CD8-positive, alpha-beta memory T cell (primary cell): ENCODE data around the gene SRGN. TPM values are rescaled to one million over a fixed set of nuclear protein-coding genes. Genes with fewer than 3 reads are reported as not detected.
A peak's percentile ranks its signal among the peaks of the same experiment; 100 is the strongest.

ENCODE experiments used
- CTCF ChIA-PET: fragments of 350-600 bp; sonication (Branson Sonifier 250); formaldehyde crosslinking; loops from one replicate; lab custom pipeline; 2021; ENCODE audit warnings: antibody characterized with exemption; lab: Charles Lee
- POLR2A ChIA-PET: fragments of 350-600 bp; sonication (Branson Sonifier 250); formaldehyde crosslinking; loops from one replicate; lab custom pipeline; 2021; ENCODE audit warnings: antibody characterized with exemption; lab: Charles Lee
- DNase-seq, 5 donors: peaks; one replicate each; pipeline versions ENCODE4 v3.0.0 to v3.0.0-alpha.2; 2020 to 2022; ENCODE audit warnings: mixed read lengths in 1 of 5
- H3K27ac ChIP-seq: one replicate; pipeline ENCODE4 v1.7.0; 2013; ENCODE audit warnings: low read depth, mild to moderate bottlenecking, low read length, moderate library complexity
- H3K27me3 ChIP-seq: 2 replicates; pipeline ENCODE4 v1.7.0; 2013; ENCODE audit warnings: low read length, mild to moderate bottlenecking; ENCODE audit not compliant: insufficient read depth, poor library complexity, severe bottlenecking
- H3K36me3 ChIP-seq: 2 replicates; pipeline ENCODE4 v1.7.0; 2013; ENCODE audit warnings: mild to moderate bottlenecking, low read length, moderate library complexity; ENCODE audit not compliant: insufficient read depth
- H3K4me1 ChIP-seq: 2 replicates; pipeline ENCODE4 v1.7.0; 2013; ENCODE audit warnings: mild to moderate bottlenecking, low read length, moderate library complexity; ENCODE audit not compliant: insufficient read depth
- H3K4me3 ChIP-seq: 2 replicates; pipeline ENCODE4 v1.7.0; 2013; ENCODE audit warnings: mild to moderate bottlenecking, low read length
- H3K9me3 ChIP-seq: 2 replicates; pipeline ENCODE4 v1.7.0; 2013; ENCODE audit warnings: mild to moderate bottlenecking, low read length
- H3K27ac Mint-ChIP-seq, 8 donors: one replicate each; pipeline ENCODE4 v1.8.0; 2020 to 2021; ENCODE audit warnings: mixed read lengths in 8 of 8, mild to moderate bottlenecking in 6 of 8, inconsistent platforms in 3 of 8, moderate library complexity in 3 of 8
- H3K27me3 Mint-ChIP-seq, 2 donors: one replicate each; pipeline ENCODE4 v1.8.0; 2020 to 2021; ENCODE audit warnings: mixed read lengths in 2 of 2, mild to moderate bottlenecking in 1 of 2, moderate library complexity in 1 of 2
- H3K36me3 Mint-ChIP-seq, 3 donors: one replicate each; pipeline ENCODE4 v1.8.0; 2020 to 2021; ENCODE audit warnings: mixed read lengths in 3 of 3, inconsistent platforms in 1 of 3, mild to moderate bottlenecking in 1 of 3
- H3K4me1 Mint-ChIP-seq, 3 donors: one replicate each; pipeline ENCODE4 v1.8.0; 2020 to 2021; ENCODE audit warnings: mixed read lengths in 3 of 3, inconsistent platforms in 1 of 3, mild to moderate bottlenecking in 1 of 3
- H3K4me3 Mint-ChIP-seq, 7 donors: one replicate each; pipeline ENCODE4 v1.8.0; 2020 to 2021; ENCODE audit warnings: mixed read lengths in 7 of 7, mild to moderate bottlenecking in 6 of 7, moderate library complexity in 4 of 7, inconsistent platforms in 2 of 7
- H3K9me3 Mint-ChIP-seq, 5 donors: one replicate each; pipeline ENCODE4 v1.8.0; 2020 to 2022; ENCODE audit warnings: mixed read lengths in 5 of 5, mild to moderate bottlenecking in 3 of 5, moderate library complexity in 2 of 5, inconsistent platforms in 1 of 5
- polyA plus RNA-seq: library from polyadenylated mRNA; unstranded; fragments of 300-500 nt; fragmentation: Illumina TruSeq; gene quantifications from one replicate; pipeline ENCODE4 v1.2.3, GENCODE V29; 2021
- total RNA-seq, 2 experiments: library from RNA; stranded (reverse); gene quantifications; one replicate each; pipeline ENCODE4 v1.2.3, GENCODE V29; 2021

SRGN gene
- total and polyA plus RNA-seq, 3 experiments from 2014 or later, result 274 to 662 (median 659) TPM

- H3K27ac ChIP-seq, result no peak overlapping the region
- H3K27me3 Mint-ChIP-seq, result no peaks in the 10 kb centered on the region
- H3K27ac Mint-ChIP-seq, result peak overlapping the region in 6 of 8 donors; percentile 38 to 88 (median 72)
- no peak overlapping the region for H3K4me3 ChIP-seq
- peaks cover 37 to 44% (median 41%) of the 10 kb centered on the region in 3 donors for H3K4me1 Mint-ChIP-seq
- DNase-seq, result peak in 1 of 5 donors; percentile 30
- POLR2A ChIA-PET, result interaction anchor here (1.6 kb wide), 1 partner anchor 10 kb away, joined by 6 read pairs; no protein-coding TSS in a partner anchor
- H3K27me3 ChIP-seq, result no peaks in the 10 kb centered on the region
- H3K9me3 Mint-ChIP-seq, result no peaks in the 10 kb centered on the region
- peaks cover 24% of the 10 kb centered on the region for H3K4me1 ChIP-seq
- H3K9me3 ChIP-seq, result no peaks in the 10 kb centered on the region
- no peaks in the 10 kb centered on the region for H3K36me3 Mint-ChIP-seq
- H3K36me3 ChIP-seq, result no peaks in the 10 kb centered on the region
- H3K4me3 Mint-ChIP-seq, result peak overlapping the region in 5 of 7 donors; percentile 34 to 78 (median 51)
- CTCF ChIA-PET, result interaction anchor here (1.4 kb wide), 1 partner anchor 32 kb away, joined by 5 read pairs; the partner anchor contains the start of gene SRGN
These were observed 32.7 kb upstream of the SRGN start for GRCh38 chr10:69055241-69055640.

- Histone ChIP-seq H3K27me3 (no peaks in the 10 kb centered on the region), H3K36me3 (no peaks in the 10 kb centered on the region), H3K4me3 (no peak overlapping the region), H3K27ac (no peak overlapping the region), H3K4me1 (peaks cover 26% of the 10 kb centered on the region), H3K9me3 (no peaks in the 10 kb centered on the region)
- no peaks in the 10 kb centered on the region for H3K27me3 Mint-ChIP-seq
- POLR2A ChIA-PET, result no interaction called here
- no peaks in the 10 kb centered on the region for H3K36me3 Mint-ChIP-seq
- CTCF ChIA-PET, result interaction anchor here (1.3 to 1.4 kb wide), 3 partner anchors 10 to 50 kb away, joined by 3 to 5 read pairs (median 3); partner anchors contain the start of gene SRGN
- peak overlapping the region in 7 of 8 donors; percentile 24 to 88 (median 80) for H3K27ac Mint-ChIP-seq
- no peak for DNase-seq
- H3K9me3 Mint-ChIP-seq, result no peaks in the 10 kb centered on the region
- peaks cover 39 to 44% (median 42%) of the 10 kb centered on the region in 3 donors for H3K4me1 Mint-ChIP-seq
- H3K4me3 Mint-ChIP-seq, result peak overlapping the region in 4 of 7 donors; percentile 28 to 78 (median 33)
These were observed 31.8 kb upstream of the SRGN start for GRCh38 chr10:69056129-69056528.

GRCh38 chr10:69056536-69057260 lies 31.2 kb upstream of the SRGN start:
- CTCF ChIA-PET, result interaction anchor here (1.3 to 1.4 kb wide), 4 partner anchors 9 to 51 kb away, joined by 3 to 5 read pairs (median 3); partner anchors contain the start of gene SRGN

GRCh38 chr10:69057261-69057950 lies 30.5 kb upstream of the SRGN start:
- no peaks in the 10 kb centered on the region for H3K36me3 ChIP-seq
- no peaks in the 10 kb centered on the region for H3K9me3 ChIP-seq
- DNase-seq, result no peak
- no peak overlapping the region for H3K4me3 ChIP-seq
- ChIA-PET CTCF (interaction anchor here (1.3 to 1.4 kb wide), 2 partner anchors 37 to 51 kb away, joined by 3 read pairs; no protein-coding TSS in a partner anchor), POLR2A (interaction anchor here (1.0 kb wide), 1 partner anchor 9 kb away, joined by 3 read pairs; no protein-coding TSS in a partner anchor)
- Mint-ChIP-seq H3K4me3 (peak overlapping the region in 6 of 7 donors; percentile 3 to 78 (median 44)), H3K36me3 (no peaks in the 10 kb centered on the region), H3K27ac (peak overlapping the region in 6 of 8 donors; percentile 26 to 88 (median 64)), H3K9me3 (no peaks in the 10 kb centered on the region), H3K4me1 (peaks cover 49 to 52% (median 52%) of the 10 kb centered on the region in 3 donors), H3K27me3 (no peaks in the 10 kb centered on the region)
- H3K27me3 ChIP-seq, result no peaks in the 10 kb centered on the region
- H3K27ac ChIP-seq, result no peak overlapping the region
- H3K4me1 ChIP-seq, result peaks cover 38% of the 10 kb centered on the region

More at GRCh38 chr10:69056536-69057260, 31.2 kb upstream of the SRGN start:
- peaks cover 32% of the 10 kb centered on the region for H3K4me1 ChIP-seq
- no peaks in the 10 kb centered on the region for H3K27me3 ChIP-seq
- no peak overlapping the region for H3K4me3 ChIP-seq
- H3K4me1 Mint-ChIP-seq, result peaks cover 42 to 46% (median 45%) of the 10 kb centered on the region in 3 donors
- no peaks in the 10 kb centered on the region for H3K36me3 ChIP-seq
- POLR2A ChIA-PET, result interaction anchor here (1.0 kb wide), 1 partner anchor 9 kb away, joined by 3 read pairs; no protein-coding TSS in a partner anchor
- H3K4me3 Mint-ChIP-seq, result peak overlapping the region in 3 of 7 donors; percentile 19 to 78 (median 26)
- H3K27ac ChIP-seq, result no peak overlapping the region
- H3K9me3 Mint-ChIP-seq, result no peaks in the 10 kb centered on the region
- no peaks in the 10 kb centered on the region for H3K36me3 Mint-ChIP-seq
- H3K27ac Mint-ChIP-seq, result peak overlapping the region in 3 of 8 donors; percentile 26 to 70 (median 38)
- no peak for DNase-seq
- H3K9me3 ChIP-seq, result no peaks in the 10 kb centered on the region
- no peaks in the 10 kb centered on the region for H3K27me3 Mint-ChIP-seq

- no peak overlapping the region for H3K27ac ChIP-seq
- no peak for DNase-seq
- Mint-ChIP-seq H3K27ac (peak overlapping the region in 5 of 8 donors; percentile 61 to 88 (median 66)), H3K4me3 (peak overlapping the region in 1 of 7 donors; percentile 78), H3K4me1 (peaks cover 49 to 52% (median 52%) of the 10 kb centered on the region in 3 donors), H3K36me3 (no peaks in the 10 kb centered on the region), H3K27me3 (no peaks in the 10 kb centered on the region), H3K9me3 (no peaks in the 10 kb centered on the region)
- ChIA-PET POLR2A (no interaction called here), CTCF (interaction anchor here (1.4 kb wide), 1 partner anchor 36 kb away, joined by 3 read pairs; no protein-coding TSS in a partner anchor)
- no peak overlapping the region for H3K4me3 ChIP-seq
- no peaks in the 10 kb centered on the region for H3K9me3 ChIP-seq
- H3K4me1 ChIP-seq, result peaks cover 38% of the 10 kb centered on the region
- H3K27me3 ChIP-seq, result no peaks in the 10 kb centered on the region
- no peaks in the 10 kb centered on the region for H3K36me3 ChIP-seq
These were observed 30.0 kb upstream of the SRGN start for GRCh38 chr10:69057951-69058297.

DNA sequence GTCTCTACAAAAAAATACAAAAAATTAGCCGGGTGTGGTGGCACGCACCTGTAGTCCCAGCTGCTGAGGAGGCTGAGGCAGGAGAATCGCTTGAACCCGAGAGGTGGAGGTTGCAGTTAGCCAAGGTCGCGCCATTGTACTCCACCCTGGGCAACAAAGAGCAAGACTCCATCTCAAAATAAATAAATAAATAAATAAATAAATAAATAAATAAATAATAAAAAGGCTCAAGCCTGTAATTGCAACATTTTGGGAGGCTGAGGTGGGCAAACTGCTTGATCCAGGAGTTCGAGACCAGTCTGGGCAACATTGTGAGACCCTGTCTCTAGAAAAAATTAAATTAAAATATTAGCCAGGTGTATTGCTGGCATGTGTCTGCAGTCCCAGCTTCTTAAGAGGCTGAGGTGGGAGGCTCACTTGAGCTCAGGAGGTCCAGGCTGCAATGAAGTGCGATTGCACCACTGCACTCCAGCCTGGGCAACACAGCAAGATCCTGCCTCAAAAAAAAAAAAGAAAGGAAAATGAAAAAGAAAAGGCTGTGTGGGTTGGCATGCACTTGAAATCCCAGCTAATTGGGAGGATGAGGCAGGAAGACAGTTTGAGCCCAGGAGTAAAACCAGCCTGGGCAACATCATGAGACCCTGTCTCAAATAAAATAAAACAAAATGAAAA lies 27.6 kb upstream of the SRGN start:
- Histone ChIP-seq H3K4me1 (peaks cover 38% of the 10 kb centered on the region), H3K9me3 (no peaks in the 10 kb centered on the region), H3K4me3 (no peak overlapping the region), H3K36me3 (no peaks in the 10 kb centered on the region), H3K27me3 (no peaks in the 10 kb centered on the region), H3K27ac (no peak overlapping the region)
- H3K27ac Mint-ChIP-seq, result no peak overlapping the region
- no peaks in the 10 kb centered on the region for H3K27me3 Mint-ChIP-seq
- DNase-seq, result no peak
- no peaks in the 10 kb centered on the region for H3K9me3 Mint-ChIP-seq
- H3K4me1 Mint-ChIP-seq, result peaks cover 43 to 46% (median 45%) of the 10 kb centered on the region in 3 donors
- H3K36me3 Mint-ChIP-seq, result no peaks in the 10 kb centered on the region
- CTCF ChIA-PET, result interaction anchor here (1.4 to 1.5 kb wide), 2 partner anchors 15 to 28 kb away, joined by 3 read pairs; partner anchors contain the start of gene SRGN
- POLR2A ChIA-PET, result no interaction called here
- no peak overlapping the region for H3K4me3 Mint-ChIP-seq
